Tibial nerve (tissue), 3 donors: ENCODE measurements around the gene FSTL4.

ENCODE experiments used
- CTCF ChIP-seq, 5 experiments: fragments of 200-600 bp in 3 of 5; fragments of 450-650 bp in 2 of 5; sonication (generic) in 3 of 5; IDR thresholded peaks; one replicate each; pipeline ENCODE4 v1.5.1; 2016 to 2019; ENCODE audit warnings: antibody characterized with exemption in 5 of 5, mild to moderate bottlenecking in 3 of 5, moderate library complexity in 2 of 5
- POLR2A ChIP-seq, 2 donors: fragments of 450-650 bp; IDR thresholded peaks; one replicate each; pipeline ENCODE4 v1.6.1; 2017; ENCODE audit warnings: antibody characterized with exemption in 2 of 2, mild to moderate bottlenecking in 2 of 2, moderate library complexity in 2 of 2

- TF ChIP-seq CTCF (IDR thresholded peaks at IDR 0.05) (no peak), POLR2A (IDR thresholded peaks at IDR 0.05) (no peak)
These were observed 303.1 kb downstream of the FSTL4 start for GRCh38 chr5:133309166-133309795.
